ENCODE data around the gene SYNE1. TPM values are rescaled to one million over a fixed set of nuclear protein-coding genes. Genes with fewer than 3 reads are reported as not detected.
A peak's percentile ranks its signal among the peaks of the same experiment; 100 is the strongest.
"Not testable (repeated sequence)": the region's sequence is repeated elsewhere in the genome, so short reads cannot be mapped to it uniquely, and the experiment has no call there.

SYNE1 gene
- total RNA-seq, 6 donors from 2014 or later: 160 to 859 (median 490) TPM

- no peak overlapping the region for H3K4me3 ChIP-seq
- no peaks in the 10 kb centered on the region for H3K9me3 ChIP-seq
- H3K4me1 ChIP-seq: no peaks in the 10 kb centered on the region
- no peak for ATAC-seq (ENCODE audit: low FRiP score in 2 of 2)
- WGBS, 2 donors: 73 to 80% methylated on average over 7 of the region's 7 CpGs
- H3K36me3 ChIP-seq: peaks cover 8 to 89% (median 51%) of the 10 kb centered on the region in 4 donors
- no peak for DNase-seq
- H3K27ac ChIP-seq: no peak overlapping the region
- no peak for TF ChIP-seq POLR2AphosphoS5 (IDR thresholded peaks at IDR 0.05)
- no peak for TF ChIP-seq EP300 (IDR thresholded peaks at IDR 0.05)
- TF ChIP-seq CTCF (IDR thresholded peaks at IDR 0.05): no peak
- no peaks in the 10 kb centered on the region for H3K27me3 ChIP-seq
These were observed 306.2 kb downstream of the SYNE1 start for GRCh38 chr6:152330961-152331360.

GRCh38 chr6:152329638-152330448, 307.3 kb downstream of the SYNE1 start:
- H3K4me3 ChIP-seq: no peak overlapping the region
- no peaks in the 10 kb centered on the region for H3K27me3 ChIP-seq
- no peaks in the 10 kb centered on the region for H3K4me1 ChIP-seq
- H3K27ac ChIP-seq: no peak overlapping the region
- no peaks in the 10 kb centered on the region for H3K9me3 ChIP-seq
- peaks cover 15 to 89% (median 50%) of the 10 kb centered on the region in 4 donors for H3K36me3 ChIP-seq
- WGBS, 2 donors: 80 to 81% methylated on average over 13 of the region's 13 CpGs
- ATAC-seq (ENCODE audit: low FRiP score in 2 of 2) (peak in 1 of 2 donors; percentile 54), DNase-seq (no peak)
- TF ChIP-seq POLR2A (IDR thresholded peaks at IDR 0.05) (no peak), CTCF (IDR thresholded peaks at IDR 0.05) (no peak)

GRCh38 chr6:152328200-152328599, 309.0 kb downstream of the SYNE1 start:
- not testable (repeated sequence) for H3K9me3 ChIP-seq; H3K27me3 ChIP-seq; ATAC-seq (ENCODE audit: low FRiP score in 2 of 2); H3K27ac ChIP-seq; H3K4me1 ChIP-seq; DNase-seq; H3K4me3 ChIP-seq
- 99 to 100% methylated on average over 3 of the region's 3 CpGs for WGBS, 2 donors
- peaks cover 19 to 89% (median 57%) of the 10 kb centered on the region in 4 donors for H3K36me3 ChIP-seq

GRCh38 chr6:152323376-152323775, 313.8 kb downstream of the SYNE1 start:
- no peak for ATAC-seq (ENCODE audit: low FRiP score in 2 of 2)

GRCh38 chr6:152318278-152318677, 318.9 kb downstream of the SYNE1 start:
- Histone ChIP-seq H3K36me3 (peaks cover 20 to 85% (median 47%) of the 10 kb centered on the region in 4 donors), H3K4me3 (no peak overlapping the region), H3K4me1 (peaks cover 0 to 20% (median 6%) of the 10 kb centered on the region in 4 donors), H3K27ac (peak overlapping the region; percentile 3 to 59 (median 35)), H3K9me3 (no peaks in the 10 kb centered on the region), H3K27me3 (no peaks in the 10 kb centered on the region)
- ATAC-seq (ENCODE audit: low FRiP score in 2 of 2) (peak in 1 of 2 donors; percentile 76), DNase-seq (no peak)
- WGBS, 2 donors: 76 to 80% methylated on average over 4 of the region's 4 CpGs
- TF ChIP-seq EP300 (IDR thresholded peaks at IDR 0.05) (peak in 1 of 4 donors; percentile 7), CTCF (IDR thresholded peaks at IDR 0.05) (no peak)

More at GRCh38 chr6:152323376-152323775, 313.8 kb downstream of the SYNE1 start:
- Histone ChIP-seq H3K4me1 (peaks cover 0 to 8% (median 3%) of the 10 kb centered on the region in 4 donors), H3K36me3 (peaks cover 31 to 94% (median 51%) of the 10 kb centered on the region in 4 donors), H3K27ac (no peak overlapping the region), H3K27me3 (no peaks in the 10 kb centered on the region), H3K4me3 (no peak overlapping the region), H3K9me3 (no peaks in the 10 kb centered on the region)
- DNase-seq: peak in 1 of 2 donors; percentile 27
- 87 to 94% methylated on average over 12 to 13 of the region's 13 CpGs for WGBS, 2 donors
- TF ChIP-seq CTCF (IDR thresholded peaks at IDR 0.05) (no peak), POLR2AphosphoS5 (IDR thresholded peaks at IDR 0.05) (no peak), POLR2A (IDR thresholded peaks at IDR 0.05) (no peak)

Data from upper lobe of left lung (tissue), 6 donors.